Measurements from ENCODE around the gene TMBIM1.

The TMBIM1 gene

DNA sequence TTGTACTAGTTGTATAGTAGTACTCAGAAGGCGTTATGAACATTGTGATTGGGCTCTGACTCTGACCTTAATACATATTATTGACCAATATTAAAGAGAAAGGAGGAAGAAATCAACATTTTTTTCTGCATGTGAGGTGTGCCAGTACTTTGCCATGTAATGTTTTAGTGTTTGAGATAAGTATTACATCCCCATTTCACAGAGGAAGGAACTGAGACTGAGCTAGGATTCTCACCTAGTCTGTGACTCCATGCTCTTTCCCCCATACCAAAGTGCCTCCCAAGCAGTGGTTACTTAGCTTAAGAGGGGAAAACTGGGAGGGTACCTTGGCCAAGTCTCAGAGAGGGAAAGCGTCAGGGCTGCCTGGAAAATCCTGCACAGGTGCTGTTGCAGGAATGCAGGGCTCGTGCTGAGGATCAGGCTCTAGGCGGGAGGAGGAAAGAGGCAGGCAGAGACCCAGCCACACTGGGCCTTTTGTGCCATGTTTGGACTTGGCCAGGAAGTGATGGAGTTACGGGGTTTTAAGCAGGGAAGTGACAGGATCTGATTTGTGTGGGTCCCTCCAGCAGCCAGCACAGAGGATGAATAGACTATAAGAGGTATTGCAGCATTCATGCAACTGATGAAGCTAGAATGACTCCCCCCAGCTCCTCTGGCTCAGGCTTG, 20.3 kb downstream of the TMBIM1 start:
- no peak for DNase-seq (ENCODE audit: low read depth)
- no peak overlapping the region for H3K4me3 ChIP-seq (ENCODE audit: low read depth, low read length)
- TF ChIP-seq, protein P1, sequence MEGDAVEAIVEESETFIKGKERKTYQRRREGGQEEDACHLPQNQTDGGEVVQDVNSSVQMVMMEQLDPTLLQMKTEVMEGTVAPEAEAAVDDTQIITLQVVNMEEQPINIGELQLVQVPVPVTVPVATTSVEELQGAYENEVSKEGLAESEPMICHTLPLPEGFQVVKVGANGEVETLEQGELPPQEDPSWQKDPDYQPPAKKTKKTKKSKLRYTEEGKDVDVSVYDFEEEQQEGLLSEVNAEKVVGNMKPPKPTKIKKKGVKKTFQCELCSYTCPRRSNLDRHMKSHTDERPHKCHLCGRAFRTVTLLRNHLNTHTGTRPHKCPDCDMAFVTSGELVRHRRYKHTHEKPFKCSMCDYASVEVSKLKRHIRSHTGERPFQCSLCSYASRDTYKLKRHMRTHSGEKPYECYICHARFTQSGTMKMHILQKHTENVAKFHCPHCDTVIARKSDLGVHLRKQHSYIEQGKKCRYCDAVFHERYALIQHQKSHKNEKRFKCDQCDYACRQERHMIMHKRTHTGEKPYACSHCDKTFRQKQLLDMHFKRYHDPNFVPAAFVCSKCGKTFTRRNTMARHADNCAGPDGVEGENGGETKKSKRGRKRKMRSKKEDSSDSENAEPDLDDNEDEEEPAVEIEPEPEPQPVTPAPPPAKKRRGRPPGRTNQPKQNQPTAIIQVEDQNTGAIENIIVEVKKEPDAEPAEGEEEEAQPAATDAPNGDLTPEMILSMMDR (IDR thresholded peaks at IDR 0.05; ENCODE audit: insufficient read depth, low read depth, low read length, missing control alignments), result no peak

DNA sequence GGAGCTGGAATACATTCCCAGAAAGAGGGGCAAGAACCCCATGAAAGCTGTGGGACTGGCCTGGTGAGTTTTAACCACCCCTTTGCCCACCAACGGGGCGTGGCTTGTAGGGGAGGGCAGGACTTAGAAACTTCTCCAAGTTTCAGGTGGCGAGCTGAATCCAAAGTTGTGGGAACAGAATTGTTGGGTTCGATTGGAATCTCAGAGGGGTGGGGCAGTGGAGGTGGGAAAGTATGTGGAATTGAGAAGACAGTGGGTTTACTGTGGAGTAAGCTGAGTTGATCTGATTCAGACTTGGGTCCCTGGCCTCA, 20.9 kb downstream of the TMBIM1 start:
- DNase-seq (ENCODE audit: low read depth), result no peak
- H3K4me3 ChIP-seq (ENCODE audit: low read depth, low read length), result peak overlapping the region; percentile 83
- TF ChIP-seq, protein P1 (IDR thresholded peaks at IDR 0.05; ENCODE audit: insufficient read depth, low read depth, low read length, missing control alignments), result no peak

DNA sequence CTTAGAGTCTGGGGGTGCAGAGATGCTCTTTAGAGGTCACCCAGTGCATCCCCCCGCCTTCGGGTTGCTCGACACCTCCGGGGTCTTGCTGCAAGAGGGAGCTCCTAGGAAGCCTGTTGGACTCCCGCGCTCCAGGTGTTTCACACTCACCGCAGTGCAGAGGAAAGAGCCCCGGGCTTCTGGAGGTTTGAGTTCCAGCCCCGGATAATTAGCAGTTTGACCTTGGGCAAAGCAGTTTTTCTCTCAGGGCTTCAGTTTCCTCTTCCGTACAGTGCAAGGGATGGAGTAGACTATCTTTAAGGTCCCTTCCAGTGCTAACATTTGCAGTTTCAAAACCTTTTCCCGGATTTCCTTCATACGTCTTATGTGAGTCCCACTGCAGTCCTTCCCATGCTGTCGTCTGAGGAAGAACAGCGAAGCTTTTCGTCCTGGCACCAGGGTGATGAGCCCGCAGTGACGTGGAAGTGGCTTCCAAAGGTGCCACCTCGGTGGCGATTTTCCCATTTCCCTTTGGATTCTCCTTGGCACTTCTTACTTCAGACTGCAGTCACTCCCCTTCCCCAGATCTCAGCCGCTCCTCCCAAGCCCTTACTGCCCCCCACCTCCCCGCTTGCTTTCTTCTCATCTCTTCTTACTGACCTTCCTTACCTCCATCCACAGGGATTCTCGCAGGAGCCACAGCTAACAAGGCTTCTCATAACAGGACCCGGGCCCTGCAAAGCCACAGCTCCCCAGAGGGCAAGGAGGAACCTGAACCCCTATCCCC, 21.4 kb downstream of the TMBIM1 start:
- H3K4me3 ChIP-seq (ENCODE audit: low read depth, low read length), result peak overlapping the region; percentile 83
- no peak for DNase-seq (ENCODE audit: low read depth)
- TF ChIP-seq, protein P1 (IDR thresholded peaks at IDR 0.05; ENCODE audit: insufficient read depth, low read depth, low read length, missing control alignments), result no peak

DNA sequence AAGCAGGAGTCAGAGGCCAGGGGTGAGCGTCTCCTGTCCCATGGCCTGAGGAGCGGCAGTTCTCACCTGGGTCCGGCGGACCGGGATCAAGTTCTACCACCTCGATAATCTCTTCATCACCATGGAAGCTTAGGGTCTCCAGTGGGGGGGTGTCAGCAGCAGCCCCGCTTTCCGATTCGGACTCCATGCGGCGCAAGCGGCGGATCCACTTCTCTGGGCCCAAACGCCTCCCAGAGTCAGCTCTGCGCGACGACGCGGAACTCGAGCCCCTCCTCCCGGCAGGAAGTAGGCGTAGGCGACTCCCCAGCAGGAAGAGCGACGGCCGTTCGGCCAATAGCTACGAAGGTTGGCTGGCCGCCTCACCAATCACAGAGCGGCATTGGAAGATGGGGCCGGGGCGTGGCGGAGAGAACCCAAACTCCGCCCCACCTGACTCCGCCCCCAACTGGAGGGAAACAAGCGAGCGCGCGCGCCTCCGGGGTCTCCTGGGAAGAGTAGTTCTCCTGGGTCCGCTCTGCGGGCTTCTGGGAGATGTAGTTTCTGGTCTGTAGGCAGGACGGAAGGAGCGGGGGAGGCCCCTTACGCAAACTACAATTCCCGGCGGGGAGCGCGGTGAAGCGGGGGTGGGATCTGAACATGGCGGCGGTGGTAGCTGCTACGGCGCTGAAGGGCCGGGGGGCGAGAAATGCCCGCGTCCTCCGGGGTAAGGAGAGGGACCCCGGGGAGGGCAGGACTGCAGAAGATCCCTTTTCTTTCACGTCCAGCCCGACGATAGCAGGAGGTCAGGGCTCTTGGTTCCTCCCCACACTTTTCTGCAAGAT, 22.2 kb downstream of the TMBIM1 start, which contains the start of the genes AAMP and PNKD:
TSS of gene AAMP (minus strand) at position 238 of the 821 bp plus-strand sequence. CDS start at position 187, 51 bp downstream.
TSS of gene PNKD (plus strand) at position 620 of the 821 bp plus-strand sequence. CDS start at position 637, 17 bp downstream.
- peak; percentile 100 for DNase-seq (ENCODE audit: low read depth)
- TF ChIP-seq, protein P1 (IDR thresholded peaks at IDR 0.05; ENCODE audit: insufficient read depth, low read depth, low read length, missing control alignments), result no peak
- H3K4me3 ChIP-seq (ENCODE audit: low read depth, low read length), result peak within 1 kb of the TSS; percentile 83

DNA sequence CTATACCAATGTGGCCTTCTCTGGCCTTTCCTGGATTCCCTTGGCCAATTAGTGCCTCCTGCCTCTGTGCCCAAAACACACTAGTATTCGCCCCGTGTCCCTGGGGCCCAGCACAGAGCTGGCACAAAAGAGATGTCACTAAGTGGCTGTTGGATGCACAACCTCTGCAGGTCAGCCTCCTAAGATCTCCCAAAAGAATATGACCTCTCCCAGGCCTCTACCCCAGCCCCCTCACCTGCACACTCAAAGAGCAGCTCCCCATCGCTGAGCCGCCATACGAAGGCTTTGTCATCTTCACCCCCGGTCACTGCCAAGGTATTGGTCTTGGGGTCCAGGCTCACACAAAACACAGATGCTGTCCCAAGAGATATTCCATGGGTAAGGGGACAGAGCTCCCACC, 25.0 kb downstream of the TMBIM1 start:
- H3K4me3 ChIP-seq (ENCODE audit: low read depth, low read length), result no peak overlapping the region
- TF ChIP-seq, protein P1 (IDR thresholded peaks at IDR 0.05; ENCODE audit: insufficient read depth, low read depth, low read length, missing control alignments), result no peak
- DNase-seq (ENCODE audit: low read depth), result no peak

DNA sequence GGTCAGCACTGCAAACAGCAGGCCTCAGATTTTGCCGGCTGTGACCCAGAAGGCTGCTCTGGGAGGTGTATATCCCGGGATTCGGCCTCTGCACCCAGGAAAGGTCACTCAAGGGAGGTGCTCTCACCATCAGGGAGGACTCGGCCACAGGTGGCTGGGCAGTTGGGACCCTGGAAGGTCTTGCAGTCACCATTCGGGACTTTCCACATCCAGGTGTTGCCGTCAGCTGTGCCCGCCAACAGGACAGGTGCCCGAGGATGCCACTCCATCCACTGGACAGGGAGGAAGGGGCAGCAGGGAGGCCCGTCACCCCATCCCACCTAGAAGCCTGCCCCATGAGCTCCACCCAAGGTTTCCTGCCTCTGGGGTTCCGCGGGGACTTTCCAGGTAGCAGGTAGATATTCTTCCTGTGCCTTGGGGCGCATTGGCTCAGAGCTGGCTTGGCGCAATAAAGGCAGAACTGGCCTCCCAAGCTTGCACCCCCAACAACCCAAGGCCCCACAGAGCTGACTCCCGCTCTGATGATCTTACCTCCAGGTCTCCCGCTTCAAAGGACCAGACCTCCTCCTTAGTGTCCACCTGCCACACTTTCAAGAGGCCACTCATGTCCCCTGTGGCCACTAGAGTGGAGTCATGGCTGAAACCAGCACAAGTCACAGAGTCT, 25.9 kb downstream of the TMBIM1 start:
- no peak overlapping the region for H3K4me3 ChIP-seq (ENCODE audit: low read depth, low read length)
- no peak for DNase-seq (ENCODE audit: low read depth)
- TF ChIP-seq, protein P1 (IDR thresholded peaks at IDR 0.05; ENCODE audit: insufficient read depth, low read depth, low read length, missing control alignments), result no peak

Data from GM12865 (cell line).